Measurements from ENCODE around the gene BRAF. TPM values are rescaled to one million over a fixed set of nuclear protein-coding genes. Genes with fewer than 3 reads are reported as not detected.
"Not testable (repeated sequence)": the region's sequence is repeated elsewhere in the genome, so short reads cannot be mapped to it uniquely, and the experiment has no call there.

BRAF gene
- total RNA-seq, 2 experiments from 2014 or later, result 49.9 to 57.8 TPM

GRCh38 chr7:140771826-140772225, 152.9 kb downstream of the BRAF start:
- ATAC-seq (ENCODE audit: poor library complexity) (no peak), DNase-seq (no peak)
- POLR2A ChIA-PET, result no interaction called here
- H3K9me3 ChIP-seq (ENCODE audit: control insufficient read depth in 1 of 2, insufficient read depth in 1 of 2, low read length in 2 of 2), result peaks cover 0 to 9% of the 10 kb centered on the region in 2 experiments
- no peak overlapping the region for H3K27ac Mint-ChIP-seq
- H3K27me3 ChIP-seq (ENCODE audit: control insufficient read depth in 1 of 2, insufficient read depth in 2 of 2, low read length in 2 of 2), result no peaks in the 10 kb centered on the region
- no peaks in the 10 kb centered on the region for H3K27me3 Mint-ChIP-seq
- intact Hi-C loops (cut with DNase I, micrococcal nuclease), result no loop called here
- no peak overlapping the region for H3K4me3 Mint-ChIP-seq
- H3K36me3 Mint-ChIP-seq (ENCODE audit: low read depth), result peaks cover 85% of the 10 kb centered on the region
- no peak overlapping the region for H3K27ac ChIP-seq (ENCODE audit: low read depth in 1 of 2, low read length in 2 of 2)
- CTCF ChIA-PET, result no interaction called here
- TF ChIP-seq CTCF (IDR thresholded peaks at IDR 0.05), result no peak
- peaks cover 45% of the 10 kb centered on the region for H3K36me3 ChIP-seq (ENCODE audit: insufficient read depth, low read length)
- H3K9me3 Mint-ChIP-seq, result peaks cover 5% of the 10 kb centered on the region
- H3K4me3 ChIP-seq (ENCODE audit: low read length), result no peak overlapping the region
- H3K4me1 ChIP-seq (ENCODE audit: insufficient read depth, low read length), result no peaks in the 10 kb centered on the region
- no peaks in the 10 kb centered on the region for H3K4me1 Mint-ChIP-seq (ENCODE audit: low read depth)

GRCh38 chr7:140769852-140770251, 154.9 kb downstream of the BRAF start:
- POLR2A ChIA-PET, result no interaction called here
- H3K27ac Mint-ChIP-seq, result no peak overlapping the region
- no peak overlapping the region for H3K4me3 Mint-ChIP-seq
- no peaks in the 10 kb centered on the region for H3K4me1 Mint-ChIP-seq (ENCODE audit: low read depth)
- TF ChIP-seq CTCF (IDR thresholded peaks at IDR 0.05), result no peak
- peaks cover 78% of the 10 kb centered on the region for H3K36me3 Mint-ChIP-seq (ENCODE audit: low read depth)
- no peak overlapping the region for H3K4me3 ChIP-seq (ENCODE audit: low read length)
- peaks cover 5% of the 10 kb centered on the region for H3K9me3 Mint-ChIP-seq
- H3K4me1 ChIP-seq (ENCODE audit: insufficient read depth, low read length), result no peaks in the 10 kb centered on the region
- no peak overlapping the region for H3K27ac ChIP-seq (ENCODE audit: low read depth in 1 of 2, low read length in 2 of 2)
- no peaks in the 10 kb centered on the region for H3K27me3 Mint-ChIP-seq
- no peak for ATAC-seq (ENCODE audit: poor library complexity)
- H3K27me3 ChIP-seq (ENCODE audit: control insufficient read depth in 1 of 2, insufficient read depth in 2 of 2, low read length in 2 of 2), result no peaks in the 10 kb centered on the region
- CTCF ChIA-PET, result no interaction called here
- H3K36me3 ChIP-seq (ENCODE audit: insufficient read depth, low read length), result peaks cover 30% of the 10 kb centered on the region
- peaks cover 0 to 9% of the 10 kb centered on the region in 2 experiments for H3K9me3 ChIP-seq (ENCODE audit: control insufficient read depth in 1 of 2, insufficient read depth in 1 of 2, low read length in 2 of 2)
- intact Hi-C loops (cut with DNase I, micrococcal nuclease), result no loop called here
- DNase-seq, result no peak

- CTCF ChIA-PET, result no interaction called here
- H3K36me3 Mint-ChIP-seq (ENCODE audit: low read depth), result peaks cover 63% of the 10 kb centered on the region
Observed at GRCh38 chr7:140767418-140767817, 157.3 kb downstream of the BRAF start.

GRCh38 chr7:140765441-140765840, 159.3 kb downstream of the BRAF start:
- H3K27me3 Mint-ChIP-seq; H3K27ac ChIP-seq (ENCODE audit: low read depth in 1 of 2, low read length in 2 of 2); DNase-seq; POLR2A ChIA-PET; H3K4me1 Mint-ChIP-seq (ENCODE audit: low read depth); H3K4me1 ChIP-seq (ENCODE audit: insufficient read depth, low read length); H3K9me3 ChIP-seq (ENCODE audit: control insufficient read depth in 1 of 2, insufficient read depth in 1 of 2, low read length in 2 of 2); ATAC-seq (ENCODE audit: poor library complexity); H3K4me3 Mint-ChIP-seq; H3K4me3 ChIP-seq (ENCODE audit: low read length); CTCF ChIA-PET; H3K27ac Mint-ChIP-seq; H3K27me3 ChIP-seq (ENCODE audit: control insufficient read depth in 1 of 2, insufficient read depth in 2 of 2, low read length in 2 of 2); H3K9me3 Mint-ChIP-seq; intact Hi-C loops (cut with DNase I, micrococcal nuclease): not testable (repeated sequence)
- H3K36me3 ChIP-seq (ENCODE audit: insufficient read depth, low read length), result peaks cover 15% of the 10 kb centered on the region
- peaks cover 68% of the 10 kb centered on the region for H3K36me3 Mint-ChIP-seq (ENCODE audit: low read depth)

More at GRCh38 chr7:140767418-140767817, 157.3 kb downstream of the BRAF start:
- TF ChIP-seq CTCF (IDR thresholded peaks at IDR 0.05), result no peak
- H3K36me3 ChIP-seq (ENCODE audit: insufficient read depth, low read length), result peaks cover 20% of the 10 kb centered on the region
- H3K4me1 Mint-ChIP-seq (ENCODE audit: low read depth), result no peaks in the 10 kb centered on the region
- no peak overlapping the region for H3K27ac Mint-ChIP-seq
- H3K4me1 ChIP-seq (ENCODE audit: insufficient read depth, low read length), result no peaks in the 10 kb centered on the region
- H3K9me3 Mint-ChIP-seq, result peaks cover 5% of the 10 kb centered on the region
- POLR2A ChIA-PET, result no interaction called here
- DNase-seq, result no peak
- no peaks in the 10 kb centered on the region for H3K27me3 ChIP-seq (ENCODE audit: control insufficient read depth in 1 of 2, insufficient read depth in 2 of 2, low read length in 2 of 2)
- H3K27ac ChIP-seq (ENCODE audit: low read depth in 1 of 2, low read length in 2 of 2), result no peak overlapping the region
- no peak for ATAC-seq (ENCODE audit: poor library complexity)
- peaks cover 0 to 9% of the 10 kb centered on the region in 2 experiments for H3K9me3 ChIP-seq (ENCODE audit: control insufficient read depth in 1 of 2, insufficient read depth in 1 of 2, low read length in 2 of 2)
- H3K4me3 Mint-ChIP-seq, result no peak overlapping the region
- intact Hi-C loops (cut with DNase I, micrococcal nuclease), result no loop called here
- H3K4me3 ChIP-seq (ENCODE audit: low read length), result no peak overlapping the region
- H3K27me3 Mint-ChIP-seq, result no peaks in the 10 kb centered on the region

GRCh38 chr7:140763166-140763565, 161.6 kb downstream of the BRAF start:
- H3K36me3 Mint-ChIP-seq (ENCODE audit: low read depth), result peaks cover 68% of the 10 kb centered on the region
- DNase-seq; H3K27me3 ChIP-seq (ENCODE audit: control insufficient read depth in 1 of 2, insufficient read depth in 2 of 2, low read length in 2 of 2); POLR2A ChIA-PET; H3K9me3 Mint-ChIP-seq; H3K4me3 ChIP-seq (ENCODE audit: low read length); H3K4me1 Mint-ChIP-seq (ENCODE audit: low read depth); H3K27ac ChIP-seq (ENCODE audit: low read depth in 1 of 2, low read length in 2 of 2); H3K27me3 Mint-ChIP-seq; H3K4me3 Mint-ChIP-seq; ATAC-seq (ENCODE audit: poor library complexity); H3K27ac Mint-ChIP-seq; intact Hi-C loops (cut with DNase I, micrococcal nuclease); CTCF ChIA-PET; H3K9me3 ChIP-seq (ENCODE audit: control insufficient read depth in 1 of 2, insufficient read depth in 1 of 2, low read length in 2 of 2); H3K4me1 ChIP-seq (ENCODE audit: insufficient read depth, low read length): not testable (repeated sequence)
- H3K36me3 ChIP-seq (ENCODE audit: insufficient read depth, low read length), result peaks cover 11% of the 10 kb centered on the region

All from CD4-positive, alpha-beta T cell (primary cell).